Measurements from ENCODE around the gene CCNG2.

The CCNG2 gene

GRCh38 chr4:77147079-77147782, 9.8 kb upstream of the CCNG2 start:
- no peak for DNase-seq

DNA sequence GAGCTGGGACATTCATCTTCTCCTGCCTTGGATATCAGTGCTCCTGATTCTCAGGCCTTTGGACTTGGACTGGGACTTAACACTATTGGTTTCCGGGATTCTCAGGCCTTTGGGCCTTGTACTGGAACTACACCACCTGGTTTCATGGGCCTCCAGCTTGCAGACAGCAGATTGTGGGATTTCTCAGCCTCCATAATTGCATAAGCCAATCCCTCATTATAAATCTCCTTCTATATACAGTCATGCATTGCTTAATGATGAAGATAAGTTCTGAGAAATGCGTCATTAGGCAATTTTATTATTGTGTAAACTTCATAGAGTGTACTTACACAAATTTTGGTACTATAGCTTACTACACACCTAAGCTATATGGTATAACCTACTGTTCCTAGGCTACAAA, 8.9 kb upstream of the CCNG2 start:
- no peak for DNase-seq

GRCh38 chr4:77149789-77150188, 7.2 kb upstream of the CCNG2 start:
- no peak for DNase-seq

- DNase-seq, result no peak
These were observed 5.8 kb upstream of the CCNG2 start for GRCh38 chr4:77151241-77151640.

GRCh38 chr4:77152421-77152820, 4.6 kb upstream of the CCNG2 start:
- DNase-seq, result no peak

DNA sequence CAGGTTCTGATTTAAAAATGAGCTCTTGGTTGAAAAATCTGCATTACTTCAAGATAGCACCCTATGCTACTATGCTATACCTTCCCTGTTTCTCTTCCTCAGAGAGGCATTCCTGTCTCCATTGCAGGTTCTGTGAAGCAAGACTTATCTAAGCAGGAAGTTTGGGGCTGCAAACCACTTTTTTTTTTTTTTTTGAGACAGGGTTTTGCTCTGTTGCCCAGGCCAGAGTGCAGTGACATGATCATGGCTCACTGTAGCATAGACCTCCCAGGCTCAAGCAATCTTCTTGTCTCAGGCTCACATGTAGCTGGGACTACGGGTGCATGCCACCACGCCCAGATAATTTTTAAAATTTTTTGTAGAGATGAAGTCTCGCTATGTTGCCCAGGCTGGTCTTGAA, 4.0 kb upstream of the CCNG2 start:
- DNase-seq, result no peak

GRCh38 chr4:77154065-77154464, 2.9 kb upstream of the CCNG2 start:
- no peak for DNase-seq

- DNase-seq, result no peak
These were observed 2.1 kb upstream of the CCNG2 start for GRCh38 chr4:77154761-77155499.

DNA sequence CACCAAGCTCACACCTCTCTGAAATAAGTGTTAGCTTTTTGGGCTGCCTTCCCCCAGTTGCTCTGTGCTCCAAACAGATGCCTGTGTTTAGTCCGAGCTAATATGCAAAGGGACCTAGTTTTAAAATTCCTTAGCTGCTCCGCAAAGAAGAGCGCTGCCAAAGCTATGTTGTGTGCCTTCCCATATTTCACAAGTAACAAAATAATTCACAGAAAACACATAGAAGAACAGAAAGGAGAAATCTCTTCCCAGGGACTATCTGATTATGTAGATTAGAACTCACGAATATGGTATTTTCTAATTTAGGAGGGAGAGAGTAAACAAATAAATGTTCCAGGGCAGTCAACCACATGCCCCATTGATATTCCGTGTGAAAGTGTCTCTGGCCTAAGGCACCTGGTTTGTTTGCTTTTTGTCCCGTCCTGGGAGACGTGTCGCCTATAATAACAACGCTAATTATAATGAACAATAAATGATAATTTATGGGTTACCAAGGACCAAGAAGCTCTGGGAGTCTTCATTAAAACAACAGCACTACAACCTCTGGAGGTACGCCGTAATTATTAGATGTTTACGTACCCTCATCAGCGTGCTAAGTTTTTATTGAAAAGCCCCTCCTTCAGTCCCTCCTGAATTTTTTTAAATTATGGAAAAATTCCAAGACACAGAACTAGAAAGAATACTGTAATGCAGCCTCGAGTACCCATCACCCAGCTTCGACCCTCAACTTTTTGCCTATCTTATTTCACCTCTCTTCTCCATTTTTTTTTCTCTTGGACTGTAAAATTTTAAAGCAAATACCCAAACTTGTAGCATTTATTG, 1.2 kb upstream of the CCNG2 start:
- no peak for DNase-seq

DNA sequence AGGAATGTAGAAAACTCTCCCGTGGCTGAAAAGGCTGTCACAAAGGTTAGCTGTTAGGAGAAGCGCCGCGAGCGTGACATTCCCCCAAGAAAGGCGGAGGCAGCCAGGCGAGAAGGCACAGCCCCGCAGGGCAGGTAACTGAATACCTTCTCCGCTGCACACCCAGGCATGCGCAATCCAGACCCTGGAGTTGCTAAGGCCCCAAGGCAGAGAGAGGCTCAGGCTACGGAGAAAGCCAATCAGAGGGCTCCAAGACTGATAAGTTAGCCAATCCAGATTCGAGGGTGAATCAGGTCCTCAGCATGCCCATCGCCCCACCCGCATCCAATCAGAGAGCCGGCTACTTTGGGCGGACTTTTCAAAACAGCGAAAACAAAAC, 485 bp upstream of the CCNG2 start:
- DNase-seq, result peak; percentile 97

- peak; percentile 45 for DNase-seq
These were observed 966 bp downstream of the CCNG2 start for GRCh38 chr4:77157859-77158486.

GRCh38 chr4:77158487-77158861, 1.5 kb downstream of the CCNG2 start:
- DNase-seq, result no peak

GRCh38 chr4:77159806-77160205, 2.8 kb downstream of the CCNG2 start:
- no peak for DNase-seq

DNA sequence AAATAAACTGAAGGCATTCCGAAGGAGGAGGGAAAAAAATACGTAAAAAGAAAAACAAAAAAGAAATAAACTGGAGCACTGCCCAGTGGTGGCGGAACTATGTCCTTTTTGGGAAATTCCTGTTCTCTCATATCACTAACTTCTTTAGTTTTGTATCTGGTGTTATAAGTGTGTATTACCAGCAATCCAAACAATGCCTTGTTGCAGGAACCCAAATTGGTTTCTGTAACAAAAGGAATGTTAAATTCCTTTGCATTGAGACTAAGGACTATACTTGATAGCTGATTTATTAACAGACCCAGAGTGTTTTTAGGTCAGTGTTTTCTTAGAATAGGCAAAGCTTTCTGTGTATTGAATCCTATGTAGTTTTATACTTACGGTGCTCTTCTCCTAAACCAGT, 6.6 kb downstream of the CCNG2 start:
- DNase-seq, result no peak

GRCh38 chr4:77167173-77167572, 10.2 kb downstream of the CCNG2 start:
- no peak for DNase-seq

DNA sequence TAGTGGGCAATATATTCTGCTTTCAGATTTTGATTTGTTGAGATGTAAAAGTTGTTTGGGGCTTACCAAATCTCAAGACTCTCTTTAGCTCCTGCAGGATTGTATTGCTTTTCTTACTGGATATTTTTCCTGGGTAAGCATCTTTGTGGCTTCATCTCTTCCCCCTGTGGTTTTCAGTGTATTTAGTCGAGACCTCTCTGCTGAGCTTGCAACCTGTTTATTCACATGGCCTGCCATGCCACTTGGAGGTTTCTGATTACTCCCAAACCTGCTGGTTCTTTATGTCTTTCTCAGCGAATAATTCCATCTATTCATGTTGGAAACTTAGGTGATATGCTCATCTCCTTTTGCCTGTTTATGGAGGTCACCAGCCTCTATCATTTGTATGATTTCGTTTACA, 10.9 kb downstream of the CCNG2 start:
- no peak for DNase-seq

DNA sequence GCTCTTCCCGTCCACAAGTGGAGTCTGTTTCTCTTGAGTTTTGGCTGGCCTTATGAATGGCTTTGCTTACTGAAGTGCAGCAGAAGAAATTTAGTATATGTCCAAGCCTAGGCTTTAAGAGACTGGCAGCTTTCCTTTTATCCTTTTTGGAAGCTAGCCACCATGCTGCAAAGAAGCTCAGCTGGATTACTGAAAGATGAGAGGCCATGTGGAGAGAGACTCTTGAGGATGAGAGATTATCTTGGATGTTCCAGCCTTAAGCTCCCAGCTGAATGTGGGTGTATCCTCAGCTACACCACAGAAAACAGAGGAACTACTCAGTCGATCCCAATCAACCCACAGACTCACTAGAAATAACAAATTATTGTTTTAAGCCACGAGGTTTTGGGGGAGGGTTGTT, 12.5 kb downstream of the CCNG2 start:
- no peak for DNase-seq

- no peak for DNase-seq
These were observed 13.9 kb downstream of the CCNG2 start for GRCh38 chr4:77170926-77171325.

DNA sequence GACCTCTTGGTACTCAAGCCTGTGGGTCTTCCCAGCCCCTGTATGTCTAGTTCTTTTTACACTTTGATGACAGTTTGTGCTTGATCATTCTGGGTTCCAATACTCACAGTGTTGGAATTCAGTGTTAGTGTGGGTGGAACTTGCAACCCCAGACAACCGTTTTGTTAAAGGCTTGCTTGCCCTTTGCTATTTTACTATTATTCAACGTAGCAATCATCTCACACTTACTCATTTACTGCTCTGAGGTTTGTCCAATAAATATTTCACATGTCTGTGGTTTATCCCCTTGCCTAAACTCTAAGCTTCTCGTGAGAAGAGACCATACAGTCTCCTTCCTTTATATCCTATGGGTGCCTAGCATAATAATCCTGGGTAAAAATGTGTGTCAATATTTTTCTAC, 15.3 kb downstream of the CCNG2 start:
- DNase-seq, result no peak

GRCh38 chr4:77174426-77174825, 17.4 kb downstream of the CCNG2 start:
- DNase-seq, result no peak

GRCh38 chr4:77175201-77175611, 18.2 kb downstream of the CCNG2 start:
- DNase-seq, result no peak

- no peak for DNase-seq
These were observed 19.6 kb downstream of the CCNG2 start for GRCh38 chr4:77176640-77177039.

GRCh38 chr4:77177199-77177598, 20.2 kb downstream of the CCNG2 start:
- no peak for DNase-seq

DNA sequence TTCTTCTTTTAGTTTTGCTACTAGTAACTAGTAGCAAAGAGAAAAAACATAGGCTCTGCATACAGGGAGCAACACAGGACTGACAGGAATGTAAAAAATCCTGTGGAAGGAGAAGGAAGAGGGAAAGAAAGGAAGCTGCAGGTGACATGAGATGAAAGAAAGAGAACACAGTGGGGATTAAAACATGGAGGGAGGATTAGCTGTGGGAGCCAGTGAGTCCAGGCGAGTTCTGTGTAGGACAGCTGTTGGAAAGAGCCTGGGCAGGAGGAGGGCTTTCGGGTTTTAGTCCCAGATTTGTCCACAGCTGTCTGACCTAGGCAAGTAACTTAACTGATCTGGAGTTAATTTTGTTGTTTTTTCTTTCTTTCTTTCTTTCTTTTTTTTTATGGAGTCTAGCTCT, 21.6 kb downstream of the CCNG2 start:
- no peak for DNase-seq

All from NCI-H1694 treated with DMSO at 0.1 percent for 48 hours (cell line).